K562 (cell line): Measurements from ENCODE around the gene ADAMTSL3. TPM values are rescaled to one million over a fixed set of nuclear protein-coding genes. Genes with fewer than 3 reads are reported as not detected.

ENCODE experiments used
- polyA plus RNA-seq, 8 experiments: library from polyadenylated mRNA; depleted of rRNA in 4 of 8; stranded (reverse) in 5 of 8; unstranded in 3 of 8; fragments of >200 nt; fragmentation: Nextera tagmentation in 2 of 8; fragmentation: Illumina TruSeq in 1 of 8; extraction: Ambion mirVana in 2 of 8; extraction: Trizol in 1 of 8; gene quantifications; 2 replicates each; pipeline versions ENCODE4 v1.2.1 to v1.2.3, GENCODE V29; 2011 to 2014; ENCODE audit warnings: inconsistent platforms in 1 of 8, missing spikeins in 1 of 8
- total RNA-seq, 7 experiments: library from RNA; depleted of rRNA in 6 of 7; stranded (reverse); fragments of >200 nt in 6 of 7; fragmentation: Illumina TruSeq in 2 of 7; extraction: Trizol in 2 of 7; gene quantifications; 2 replicates each; pipeline versions ENCODE4 v1.2.1 to v1.2.3, GENCODE V29; 2011 to 2021; ENCODE audit warnings: low replicate concordance in 1 of 7
- TF ChIP-seq, protein P1 (sequence below): fragments of 450-650 bp; IDR thresholded peaks from 2 replicates; pipeline ENCODE4 v1.6.1; 2016; ENCODE audit warnings: mild to moderate bottlenecking, moderate library complexity
- TF ChIP-seq, protein P2 (sequence below): fragments of 250-450 bp; sonication (Bioruptor Pico); IDR thresholded peaks from 2 replicates; pipeline ENCODE4 v1.5.0; 2021
- TF ChIP-seq, protein P3 (sequence below), 2 experiments: fragments of 450-650 bp in 1 of 2; sonication (generic) in 1 of 2; formaldehyde crosslinking in 1 of 2; IDR thresholded peaks; 2 replicates each; pipeline versions ENCODE4 v1.7.1 to v1.9.0; 2016 to 2022; ENCODE audit warnings: inconsistent platforms in 1 of 2, mild to moderate bottlenecking in 1 of 2, missing genetic modification reagents in 1 of 2

The ADAMTSL3 gene
- total and polyA plus RNA-seq, 9 of the 15 experiments (the other 6 are each of a cell fraction or from before 2014, with no cell fraction given): 0.01 to 0.18 (median 0.07) TPM; not detected in 3

DNA sequence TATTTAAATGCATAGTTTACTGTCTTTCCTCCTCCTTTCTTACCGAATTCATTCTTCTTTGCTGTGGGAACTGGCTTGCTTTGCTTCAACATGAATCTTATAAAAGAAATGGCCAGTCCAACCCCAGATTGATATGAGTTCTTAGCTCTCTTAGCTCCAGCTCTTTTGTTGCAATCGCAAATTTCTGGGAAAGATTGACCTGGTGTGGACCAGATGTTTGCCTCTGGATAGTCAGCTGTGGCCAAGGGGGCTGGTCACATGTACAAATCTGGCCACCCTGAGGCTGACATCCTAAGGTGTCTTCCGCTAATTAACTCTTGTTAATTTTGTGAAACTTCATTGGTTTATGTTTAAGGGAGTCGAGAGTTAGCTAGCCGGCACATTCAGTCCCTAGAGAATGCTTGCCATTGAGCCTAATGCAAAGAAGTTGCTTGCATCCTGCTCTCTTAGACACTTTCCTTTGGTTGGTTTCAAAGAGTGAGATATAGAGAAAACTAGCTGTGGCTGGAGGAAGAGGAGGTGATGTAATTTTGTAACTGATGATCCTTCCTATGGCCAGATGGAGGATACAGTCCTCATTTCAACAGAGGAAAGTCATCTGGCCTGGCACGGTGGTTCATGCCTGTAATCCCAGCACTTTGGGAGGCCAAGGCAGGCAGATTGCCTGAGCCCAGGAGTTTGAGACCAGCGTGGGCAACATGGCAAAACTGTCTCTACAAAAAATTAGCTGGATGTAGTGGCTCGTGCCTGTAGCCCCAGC, 162.4 kb downstream of the ADAMTSL3 start (continued):
- TF ChIP-seq, protein P1, sequence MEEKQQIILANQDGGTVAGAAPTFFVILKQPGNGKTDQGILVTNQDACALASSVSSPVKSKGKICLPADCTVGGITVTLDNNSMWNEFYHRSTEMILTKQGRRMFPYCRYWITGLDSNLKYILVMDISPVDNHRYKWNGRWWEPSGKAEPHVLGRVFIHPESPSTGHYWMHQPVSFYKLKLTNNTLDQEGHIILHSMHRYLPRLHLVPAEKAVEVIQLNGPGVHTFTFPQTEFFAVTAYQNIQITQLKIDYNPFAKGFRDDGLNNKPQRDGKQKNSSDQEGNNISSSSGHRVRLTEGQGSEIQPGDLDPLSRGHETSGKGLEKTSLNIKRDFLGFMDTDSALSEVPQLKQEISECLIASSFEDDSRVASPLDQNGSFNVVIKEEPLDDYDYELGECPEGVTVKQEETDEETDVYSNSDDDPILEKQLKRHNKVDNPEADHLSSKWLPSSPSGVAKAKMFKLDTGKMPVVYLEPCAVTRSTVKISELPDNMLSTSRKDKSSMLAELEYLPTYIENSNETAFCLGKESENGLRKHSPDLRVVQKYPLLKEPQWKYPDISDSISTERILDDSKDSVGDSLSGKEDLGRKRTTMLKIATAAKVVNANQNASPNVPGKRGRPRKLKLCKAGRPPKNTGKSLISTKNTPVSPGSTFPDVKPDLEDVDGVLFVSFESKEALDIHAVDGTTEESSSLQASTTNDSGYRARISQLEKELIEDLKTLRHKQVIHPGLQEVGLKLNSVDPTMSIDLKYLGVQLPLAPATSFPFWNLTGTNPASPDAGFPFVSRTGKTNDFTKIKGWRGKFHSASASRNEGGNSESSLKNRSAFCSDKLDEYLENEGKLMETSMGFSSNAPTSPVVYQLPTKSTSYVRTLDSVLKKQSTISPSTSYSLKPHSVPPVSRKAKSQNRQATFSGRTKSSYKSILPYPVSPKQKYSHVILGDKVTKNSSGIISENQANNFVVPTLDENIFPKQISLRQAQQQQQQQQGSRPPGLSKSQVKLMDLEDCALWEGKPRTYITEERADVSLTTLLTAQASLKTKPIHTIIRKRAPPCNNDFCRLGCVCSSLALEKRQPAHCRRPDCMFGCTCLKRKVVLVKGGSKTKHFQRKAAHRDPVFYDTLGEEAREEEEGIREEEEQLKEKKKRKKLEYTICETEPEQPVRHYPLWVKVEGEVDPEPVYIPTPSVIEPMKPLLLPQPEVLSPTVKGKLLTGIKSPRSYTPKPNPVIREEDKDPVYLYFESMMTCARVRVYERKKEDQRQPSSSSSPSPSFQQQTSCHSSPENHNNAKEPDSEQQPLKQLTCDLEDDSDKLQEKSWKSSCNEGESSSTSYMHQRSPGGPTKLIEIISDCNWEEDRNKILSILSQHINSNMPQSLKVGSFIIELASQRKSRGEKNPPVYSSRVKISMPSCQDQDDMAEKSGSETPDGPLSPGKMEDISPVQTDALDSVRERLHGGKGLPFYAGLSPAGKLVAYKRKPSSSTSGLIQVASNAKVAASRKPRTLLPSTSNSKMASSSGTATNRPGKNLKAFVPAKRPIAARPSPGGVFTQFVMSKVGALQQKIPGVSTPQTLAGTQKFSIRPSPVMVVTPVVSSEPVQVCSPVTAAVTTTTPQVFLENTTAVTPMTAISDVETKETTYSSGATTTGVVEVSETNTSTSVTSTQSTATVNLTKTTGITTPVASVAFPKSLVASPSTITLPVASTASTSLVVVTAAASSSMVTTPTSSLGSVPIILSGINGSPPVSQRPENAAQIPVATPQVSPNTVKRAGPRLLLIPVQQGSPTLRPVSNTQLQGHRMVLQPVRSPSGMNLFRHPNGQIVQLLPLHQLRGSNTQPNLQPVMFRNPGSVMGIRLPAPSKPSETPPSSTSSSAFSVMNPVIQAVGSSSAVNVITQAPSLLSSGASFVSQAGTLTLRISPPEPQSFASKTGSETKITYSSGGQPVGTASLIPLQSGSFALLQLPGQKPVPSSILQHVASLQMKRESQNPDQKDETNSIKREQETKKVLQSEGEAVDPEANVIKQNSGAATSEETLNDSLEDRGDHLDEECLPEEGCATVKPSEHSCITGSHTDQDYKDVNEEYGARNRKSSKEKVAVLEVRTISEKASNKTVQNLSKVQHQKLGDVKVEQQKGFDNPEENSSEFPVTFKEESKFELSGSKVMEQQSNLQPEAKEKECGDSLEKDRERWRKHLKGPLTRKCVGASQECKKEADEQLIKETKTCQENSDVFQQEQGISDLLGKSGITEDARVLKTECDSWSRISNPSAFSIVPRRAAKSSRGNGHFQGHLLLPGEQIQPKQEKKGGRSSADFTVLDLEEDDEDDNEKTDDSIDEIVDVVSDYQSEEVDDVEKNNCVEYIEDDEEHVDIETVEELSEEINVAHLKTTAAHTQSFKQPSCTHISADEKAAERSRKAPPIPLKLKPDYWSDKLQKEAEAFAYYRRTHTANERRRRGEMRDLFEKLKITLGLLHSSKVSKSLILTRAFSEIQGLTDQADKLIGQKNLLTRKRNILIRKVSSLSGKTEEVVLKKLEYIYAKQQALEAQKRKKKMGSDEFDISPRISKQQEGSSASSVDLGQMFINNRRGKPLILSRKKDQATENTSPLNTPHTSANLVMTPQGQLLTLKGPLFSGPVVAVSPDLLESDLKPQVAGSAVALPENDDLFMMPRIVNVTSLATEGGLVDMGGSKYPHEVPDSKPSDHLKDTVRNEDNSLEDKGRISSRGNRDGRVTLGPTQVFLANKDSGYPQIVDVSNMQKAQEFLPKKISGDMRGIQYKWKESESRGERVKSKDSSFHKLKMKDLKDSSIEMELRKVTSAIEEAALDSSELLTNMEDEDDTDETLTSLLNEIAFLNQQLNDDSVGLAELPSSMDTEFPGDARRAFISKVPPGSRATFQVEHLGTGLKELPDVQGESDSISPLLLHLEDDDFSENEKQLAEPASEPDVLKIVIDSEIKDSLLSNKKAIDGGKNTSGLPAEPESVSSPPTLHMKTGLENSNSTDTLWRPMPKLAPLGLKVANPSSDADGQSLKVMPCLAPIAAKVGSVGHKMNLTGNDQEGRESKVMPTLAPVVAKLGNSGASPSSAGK: no peak
- TF ChIP-seq, protein P2, sequence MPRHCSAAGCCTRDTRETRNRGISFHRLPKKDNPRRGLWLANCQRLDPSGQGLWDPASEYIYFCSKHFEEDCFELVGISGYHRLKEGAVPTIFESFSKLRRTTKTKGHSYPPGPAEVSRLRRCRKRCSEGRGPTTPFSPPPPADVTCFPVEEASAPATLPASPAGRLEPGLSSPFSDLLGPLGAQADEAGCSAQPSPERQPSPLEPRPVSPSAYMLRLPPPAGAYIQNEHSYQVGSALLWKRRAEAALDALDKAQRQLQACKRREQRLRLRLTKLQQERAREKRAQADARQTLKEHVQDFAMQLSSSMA (CRISPR knock-in tag): no peak
- TF ChIP-seq, protein P3, sequence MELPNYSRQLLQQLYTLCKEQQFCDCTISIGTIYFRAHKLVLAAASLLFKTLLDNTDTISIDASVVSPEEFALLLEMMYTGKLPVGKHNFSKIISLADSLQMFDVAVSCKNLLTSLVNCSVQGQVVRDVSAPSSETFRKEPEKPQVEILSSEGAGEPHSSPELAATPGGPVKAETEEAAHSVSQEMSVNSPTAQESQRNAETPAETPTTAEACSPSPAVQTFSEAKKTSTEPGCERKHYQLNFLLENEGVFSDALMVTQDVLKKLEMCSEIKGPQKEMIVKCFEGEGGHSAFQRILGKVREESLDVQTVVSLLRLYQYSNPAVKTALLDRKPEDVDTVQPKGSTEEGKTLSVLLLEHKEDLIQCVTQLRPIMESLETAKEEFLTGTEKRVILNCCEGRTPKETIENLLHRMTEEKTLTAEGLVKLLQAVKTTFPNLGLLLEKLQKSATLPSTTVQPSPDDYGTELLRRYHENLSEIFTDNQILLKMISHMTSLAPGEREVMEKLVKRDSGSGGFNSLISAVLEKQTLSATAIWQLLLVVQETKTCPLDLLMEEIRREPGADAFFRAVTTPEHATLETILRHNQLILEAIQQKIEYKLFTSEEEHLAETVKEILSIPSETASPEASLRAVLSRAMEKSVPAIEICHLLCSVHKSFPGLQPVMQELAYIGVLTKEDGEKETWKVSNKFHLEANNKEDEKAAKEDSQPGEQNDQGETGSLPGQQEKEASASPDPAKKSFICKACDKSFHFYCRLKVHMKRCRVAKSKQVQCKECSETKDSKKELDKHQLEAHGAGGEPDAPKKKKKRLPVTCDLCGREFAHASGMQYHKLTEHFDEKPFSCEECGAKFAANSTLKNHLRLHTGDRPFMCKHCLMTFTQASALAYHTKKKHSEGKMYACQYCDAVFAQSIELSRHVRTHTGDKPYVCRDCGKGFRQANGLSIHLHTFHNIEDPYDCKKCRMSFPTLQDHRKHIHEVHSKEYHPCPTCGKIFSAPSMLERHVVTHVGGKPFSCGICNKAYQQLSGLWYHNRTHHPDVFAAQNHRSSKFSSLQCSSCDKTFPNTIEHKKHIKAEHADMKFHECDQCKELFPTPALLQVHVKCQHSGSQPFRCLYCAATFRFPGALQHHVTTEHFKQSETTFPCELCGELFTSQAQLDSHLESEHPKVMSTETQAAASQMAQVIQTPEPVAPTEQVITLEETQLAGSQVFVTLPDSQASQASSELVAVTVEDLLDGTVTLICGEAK (IDR thresholded peaks at IDR 0.05): no peak
- TF ChIP-seq, protein P3 (CRISPR knock-in tag; IDR thresholded peaks at IDR 0.05): no peak
